GM03348 (cell line): ENCODE results near the gene CRIP3.
"Not testable (repeated sequence)": the region's sequence is repeated elsewhere in the genome, so short reads cannot be mapped to it uniquely, and the experiment has no call there.

Experiments used
- DNase-seq: peaks from one replicate; pipeline ENCODE4 v3.0.0; 2012; ENCODE audit warnings: low spot score

The CRIP3 gene, protein sequence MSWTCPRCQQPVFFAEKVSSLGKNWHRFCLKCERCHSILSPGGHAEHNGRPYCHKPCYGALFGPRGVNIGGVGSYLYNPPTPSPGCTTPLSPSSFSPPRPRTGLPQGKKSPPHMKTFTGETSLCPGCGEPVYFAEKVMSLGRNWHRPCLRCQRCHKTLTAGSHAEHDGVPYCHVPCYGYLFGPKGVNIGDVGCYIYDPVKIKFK

GRCh38 chr6:43308101-43308989 lies at the start of gene CRIP3:
CRIP3 (minus strand) TSS chr6:43308826; CDS start chr6:43308792, 34 bp downstream.
- DNase-seq: peak; percentile 82

GRCh38 chr6:43355862-43356590 lies 47.4 kb upstream of the CRIP3 start:
- DNase-seq: peak; percentile 44

- DNase-seq: not testable (repeated sequence)
Measured at GRCh38 chr6:43351951-43352350, 43.3 kb upstream of the CRIP3 start.

DNA sequence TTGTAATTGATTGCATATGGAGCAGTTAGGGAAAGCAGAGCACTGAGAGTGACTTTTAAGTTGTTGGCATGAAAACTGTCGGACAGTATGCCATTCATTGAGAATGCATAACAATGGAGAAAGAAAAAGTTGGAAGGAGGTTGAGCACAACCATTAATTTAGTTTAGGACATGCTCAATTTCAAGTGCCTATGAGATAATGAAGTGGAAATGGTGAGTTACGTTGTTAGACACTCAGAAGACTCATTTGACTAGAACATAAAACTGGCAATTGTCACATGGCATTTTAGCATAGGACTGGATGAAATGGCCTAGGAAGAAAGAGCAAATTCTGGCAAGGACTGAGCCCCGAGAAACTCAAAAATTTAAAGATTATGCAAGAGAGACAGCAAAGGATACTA lies 38.8 kb upstream of the CRIP3 start:
- DNase-seq: no peak

- DNase-seq: no peak
Measured at GRCh38 chr6:43347021-43347420, 38.4 kb upstream of the CRIP3 start.

GRCh38 chr6:43346243-43346642 lies 37.6 kb upstream of the CRIP3 start:
- not testable (repeated sequence) for DNase-seq

DNA sequence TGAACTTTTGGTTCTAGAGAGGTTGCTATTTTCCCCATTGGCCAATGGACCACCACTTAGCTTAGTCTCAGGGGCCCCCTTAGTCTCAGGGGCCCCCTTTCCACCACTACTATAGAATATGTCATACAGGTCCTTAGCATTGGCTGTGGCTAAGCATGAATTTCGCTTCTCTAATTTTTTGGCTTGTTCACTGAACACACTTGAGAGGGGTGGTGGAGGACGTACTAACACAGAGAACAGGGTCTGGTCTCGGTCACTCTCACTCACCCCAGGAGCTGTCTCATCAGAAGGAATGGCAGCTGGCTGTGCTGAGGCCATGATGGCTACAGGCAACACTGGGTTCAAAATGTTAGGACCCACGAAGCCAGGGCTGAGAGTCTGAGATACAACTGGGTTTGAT lies 30.5 kb upstream of the CRIP3 start:
- DNase-seq: no peak

DNA sequence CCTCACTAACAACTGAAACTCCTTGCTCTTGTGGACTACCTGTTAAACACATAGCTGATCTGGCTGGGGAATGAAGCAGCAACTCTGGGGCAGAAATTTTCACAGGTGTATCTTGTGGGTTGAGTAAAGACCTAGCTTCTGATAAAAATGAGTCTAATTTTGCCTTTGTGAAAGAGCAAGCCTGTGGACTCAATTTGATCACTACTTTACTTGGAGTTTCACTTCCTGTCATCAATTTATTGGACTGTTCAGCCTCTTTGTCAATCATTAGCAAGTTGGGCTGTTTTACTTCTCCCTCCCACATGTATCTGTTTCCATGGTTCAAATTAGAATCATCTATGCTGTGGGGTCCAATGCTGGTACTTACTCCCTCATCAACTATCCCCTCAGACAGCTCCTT lies 29.6 kb upstream of the CRIP3 start:
- no peak for DNase-seq

DNA sequence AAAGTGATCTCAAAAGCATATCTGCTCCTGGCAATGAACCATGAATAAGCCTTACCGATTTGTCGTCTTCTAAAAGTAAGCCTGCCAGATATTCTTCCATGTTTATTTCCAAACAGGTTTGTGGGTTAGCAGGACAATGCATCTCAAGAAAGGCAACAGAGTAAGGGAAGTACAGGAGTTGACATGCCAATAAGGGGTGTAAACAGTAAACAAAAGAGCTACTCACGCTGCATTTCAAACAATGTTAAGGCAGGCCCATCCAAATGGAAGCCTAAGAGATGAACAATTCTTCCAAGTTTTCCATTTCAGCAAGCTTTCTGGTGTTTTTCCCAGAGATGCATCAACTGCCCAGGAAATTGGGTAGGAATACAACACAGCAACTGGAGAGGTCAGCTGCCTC lies 27.8 kb upstream of the CRIP3 start:
- DNase-seq: no peak

GRCh38 chr6:43335469-43335868 lies 26.8 kb upstream of the CRIP3 start:
- DNase-seq: no peak

DNA sequence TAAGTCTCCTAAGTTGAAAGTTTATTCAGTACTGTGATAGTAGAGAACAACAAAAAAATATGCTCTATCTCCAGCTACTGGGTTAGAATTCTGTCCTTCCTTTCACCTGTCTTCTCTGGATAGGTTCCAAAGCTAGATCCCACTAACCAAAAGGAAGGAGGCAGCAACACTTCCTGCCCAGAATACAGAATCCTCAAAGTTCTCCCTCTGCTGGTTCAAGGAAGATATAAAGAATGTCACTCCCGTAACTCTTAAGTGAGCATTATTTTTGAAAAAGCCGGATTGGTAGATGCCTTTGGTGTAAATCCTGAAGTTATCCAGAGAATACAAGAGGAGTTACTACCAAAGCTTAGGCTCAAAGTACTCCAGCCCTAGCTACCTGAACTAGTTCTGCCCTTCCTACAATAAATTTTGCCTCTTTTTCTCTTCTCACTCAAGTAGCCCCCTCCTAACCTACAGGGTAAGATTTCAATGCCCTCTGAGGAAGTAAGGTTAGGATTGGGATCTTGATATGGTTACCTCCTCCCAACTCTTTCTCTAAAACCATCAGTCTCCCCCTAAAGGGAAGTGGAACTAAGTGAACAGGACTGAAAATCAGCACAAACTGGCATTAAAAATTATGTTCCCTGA lies 26.0 kb upstream of the CRIP3 start:
- peak; percentile 64 for DNase-seq

DNA sequence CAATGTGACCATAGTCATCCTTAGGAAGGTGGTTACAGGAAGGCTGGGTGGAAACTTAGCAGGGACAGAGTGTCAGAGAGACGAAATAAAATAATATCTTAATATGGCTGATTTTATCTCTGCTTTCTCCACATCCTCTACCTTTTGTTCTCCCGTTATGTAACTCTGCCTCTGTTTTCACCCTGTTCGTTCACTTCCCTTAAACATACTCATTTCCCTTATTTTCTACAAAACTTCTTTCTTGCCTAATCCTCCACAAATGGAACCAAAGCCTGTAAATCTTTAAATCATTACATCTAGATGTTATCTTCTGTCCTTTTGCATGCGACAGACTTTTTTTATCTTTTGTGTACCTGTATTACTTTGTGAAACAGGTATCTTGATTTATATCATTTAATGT lies 23.3 kb upstream of the CRIP3 start:
- DNase-seq: no peak

- no peak for DNase-seq
Measured at GRCh38 chr6:43331470-43331869, 22.8 kb upstream of the CRIP3 start.

DNA sequence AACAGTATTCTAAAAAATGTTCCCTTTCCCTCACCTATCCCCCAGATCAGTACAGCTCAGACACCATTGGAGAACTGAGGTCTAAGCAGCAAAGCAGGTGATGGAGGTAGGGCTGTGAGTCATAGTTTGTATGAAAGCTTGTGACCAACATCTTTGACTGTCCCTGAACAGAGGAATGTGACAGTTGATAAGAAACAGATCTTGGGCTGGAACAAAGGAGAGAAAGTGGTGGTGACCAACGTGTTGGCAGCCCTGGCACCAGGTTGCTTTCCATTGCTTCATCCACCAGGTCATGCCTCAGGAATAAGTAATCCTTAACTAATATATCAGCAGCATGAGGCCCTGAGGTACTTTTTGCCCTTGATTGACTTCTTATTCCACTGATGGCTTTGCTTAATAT lies 19.9 kb upstream of the CRIP3 start:
- no peak for DNase-seq

GRCh38 chr6:43325876-43326275 lies 17.2 kb upstream of the CRIP3 start:
- DNase-seq: no peak

- DNase-seq: no peak
Measured at GRCh38 chr6:43318011-43318410, 9.4 kb upstream of the CRIP3 start.

DNA sequence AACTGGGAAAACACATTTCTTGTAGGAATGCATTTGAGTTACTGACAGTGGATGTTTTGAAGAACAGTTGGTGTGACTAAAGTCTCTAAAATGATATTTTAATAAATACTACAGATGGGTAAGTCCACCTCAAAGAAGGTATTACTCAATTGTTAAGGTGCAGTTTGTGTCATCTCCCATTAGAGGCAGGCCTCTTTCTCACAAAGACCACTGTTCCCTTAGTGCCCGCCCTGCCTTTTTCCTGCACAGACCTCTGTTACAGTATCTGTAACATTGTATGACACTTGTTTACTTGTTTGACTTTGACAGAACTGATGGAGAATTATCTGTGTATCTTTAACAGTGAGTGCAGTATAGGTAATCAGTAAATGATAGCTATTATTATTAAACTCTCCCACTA lies 5.2 kb upstream of the CRIP3 start:
- no peak for DNase-seq

- no peak for DNase-seq
Measured at GRCh38 chr6:43311666-43312065, 3.0 kb upstream of the CRIP3 start.

DNA sequence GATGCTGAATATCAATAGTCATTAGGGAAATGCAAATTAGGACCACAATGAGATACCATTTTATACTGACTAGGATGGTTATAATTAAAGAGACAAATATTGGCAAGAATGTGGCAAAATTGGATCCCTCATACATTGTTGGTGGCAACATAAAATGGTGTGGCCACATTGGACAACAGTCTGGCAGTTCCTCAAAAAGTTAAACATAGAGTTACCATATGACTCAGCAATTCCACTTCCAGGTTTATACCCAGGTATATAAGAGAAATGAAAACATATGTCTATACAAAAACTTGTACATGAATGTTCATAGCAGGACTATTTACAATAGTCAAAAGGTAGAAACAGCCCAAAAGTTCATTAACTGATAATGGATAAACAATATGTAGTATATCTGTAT lies 2.0 kb upstream of the CRIP3 start:
- no peak for DNase-seq

GRCh38 chr6:43310134-43310533 lies 1.5 kb upstream of the CRIP3 start:
- no peak for DNase-seq

DNA sequence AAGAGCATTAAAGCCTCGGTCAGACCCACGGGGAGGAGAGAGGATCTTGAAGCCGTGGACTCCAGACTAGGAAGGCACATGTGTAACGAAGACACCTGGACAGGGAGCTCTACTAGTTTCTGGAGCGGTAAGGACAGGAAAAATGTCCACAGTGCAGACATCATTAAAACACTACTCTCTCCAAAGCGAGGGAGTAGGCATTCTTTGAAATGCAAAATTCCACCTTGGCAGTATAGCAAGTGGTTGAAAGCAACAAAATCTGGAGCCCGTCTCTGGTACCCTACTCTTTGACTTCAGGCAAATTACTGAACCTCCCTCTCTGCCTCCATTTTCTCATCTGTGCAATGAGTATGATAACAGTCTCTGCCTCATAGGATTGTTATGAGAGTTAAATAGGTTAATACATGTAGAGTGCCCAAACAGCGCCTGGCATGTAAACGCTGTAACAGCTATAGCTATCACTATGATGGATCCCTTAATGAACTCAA lies 408 bp upstream of the CRIP3 start:
- no peak for DNase-seq

GRCh38 chr6:43307451-43308100 lies 1.1 kb downstream of the CRIP3 start:
- no peak for DNase-seq
